ENCODE measurements around the gene SYCP2. TPM values are rescaled to one million over a fixed set of nuclear protein-coding genes. Genes with fewer than 3 reads are reported as not detected.

The SYCP2 gene
- total RNA-seq, result 10 to 100 TPM in 2 of 3 donors, 1 to 10 TPM in 1; 4.5 to 30.1 (median 12.5) TPM

GRCh38 chr20:59933296-59933848 is at the start of gene SYCP2:
Gene SYCP2, minus strand, starts transcription at chr20:59933637. Its CDS starts 11,224 bp downstream, at chr20:59922413.
- peak within 1 kb of the TSS; percentile 89 to 93 for H3K27ac ChIP-seq
- DNase-seq (ENCODE audit: low spot score in 2 of 2), result peak; percentile 36 to 63
- TF ChIP-seq POLR2AphosphoS5 (IDR thresholded peaks at IDR 0.05), result peak in 1 of 3 donors; percentile 22
- TF ChIP-seq POLR2A (IDR thresholded peaks at IDR 0.05), result no peak
- TF ChIP-seq CTCF (IDR thresholded peaks at IDR 0.05), result no peak
- no peaks in the 10 kb centered on the region for H3K27me3 ChIP-seq
- H3K36me3 ChIP-seq, result no peaks in the 10 kb centered on the region
- no peaks in the 10 kb centered on the region for H3K9me3 ChIP-seq
- H3K4me3 ChIP-seq, result peak within 1 kb of the TSS; percentile 55 to 87 (median 85)
- intact Hi-C loops (cut with DNase I; ENCODE audit: low total_unique reads), result no loop called here
- peaks cover 0 to 4% of the 10 kb centered on the region in 2 donors for H3K4me1 ChIP-seq

- Histone ChIP-seq H3K27me3 (no peaks in the 10 kb centered on the region), H3K4me3 (no peak overlapping the region), H3K27ac (no peak overlapping the region), H3K36me3 (no peaks in the 10 kb centered on the region), H3K9me3 (no peaks in the 10 kb centered on the region), H3K4me1 (no peaks in the 10 kb centered on the region)
- intact Hi-C loops (cut with DNase I; ENCODE audit: low total_unique reads), result no loop called here
- no peak for TF ChIP-seq CTCF (IDR thresholded peaks at IDR 0.05)
- no peak for TF ChIP-seq POLR2AphosphoS5 (IDR thresholded peaks at IDR 0.05)
- no peak for TF ChIP-seq POLR2A (IDR thresholded peaks at IDR 0.05)
- DNase-seq (ENCODE audit: low spot score in 2 of 2), result no peak
These were observed 49.6 kb upstream of the SYCP2 start for GRCh38 chr20:59983076-59983475.

DNA sequence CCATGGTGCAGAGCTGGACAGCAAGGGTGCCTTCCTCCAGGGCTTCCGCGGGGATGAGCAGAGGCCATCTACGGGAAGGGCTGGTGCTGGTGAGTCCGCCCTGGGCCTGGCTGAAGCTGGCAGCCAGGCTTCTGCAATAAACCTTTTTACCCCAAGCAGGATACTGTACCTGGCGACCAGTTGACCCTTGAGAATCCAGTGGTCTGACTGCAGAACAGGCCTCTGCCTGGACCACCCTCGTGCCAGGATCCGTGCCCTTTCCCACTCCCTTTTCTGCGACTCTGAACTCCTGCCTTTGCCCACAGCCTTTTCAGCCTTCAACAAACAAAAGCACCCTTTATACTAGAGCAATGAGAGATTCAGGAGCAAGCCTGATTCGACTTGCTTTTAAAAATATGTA is 43.6 kb upstream of the SYCP2 start:
- no peak for TF ChIP-seq CTCF (IDR thresholded peaks at IDR 0.05)
- TF ChIP-seq POLR2A (IDR thresholded peaks at IDR 0.05), result no peak
- TF ChIP-seq POLR2AphosphoS5 (IDR thresholded peaks at IDR 0.05), result no peak
- intact Hi-C loops (cut with DNase I; ENCODE audit: low total_unique reads), result loop anchor here (2.0 kb wide), 1 partner anchor 14 kb away; no protein-coding TSS in a partner anchor
- Histone ChIP-seq H3K27me3 (no peaks in the 10 kb centered on the region), H3K9me3 (no peaks in the 10 kb centered on the region), H3K4me3 (no peak overlapping the region), H3K4me1 (no peaks in the 10 kb centered on the region), H3K36me3 (no peaks in the 10 kb centered on the region), H3K27ac (no peak overlapping the region)
- DNase-seq (ENCODE audit: low spot score in 2 of 2), result no peak

GRCh38 chr20:59976156-59976782 is 42.8 kb upstream of the SYCP2 start:
- Histone ChIP-seq H3K9me3 (no peaks in the 10 kb centered on the region), H3K4me3 (no peak overlapping the region), H3K36me3 (no peaks in the 10 kb centered on the region), H3K27me3 (no peaks in the 10 kb centered on the region), H3K4me1 (no peaks in the 10 kb centered on the region), H3K27ac (no peak overlapping the region)
- DNase-seq (ENCODE audit: low spot score in 2 of 2), result no peak
- intact Hi-C loops (cut with DNase I; ENCODE audit: low total_unique reads), result loop anchor here (2.0 kb wide), 1 partner anchor 13 kb away; no protein-coding TSS in a partner anchor
- no peak for TF ChIP-seq POLR2AphosphoS5 (IDR thresholded peaks at IDR 0.05)
- no peak for TF ChIP-seq CTCF (IDR thresholded peaks at IDR 0.05)
- no peak for TF ChIP-seq POLR2A (IDR thresholded peaks at IDR 0.05)

DNA sequence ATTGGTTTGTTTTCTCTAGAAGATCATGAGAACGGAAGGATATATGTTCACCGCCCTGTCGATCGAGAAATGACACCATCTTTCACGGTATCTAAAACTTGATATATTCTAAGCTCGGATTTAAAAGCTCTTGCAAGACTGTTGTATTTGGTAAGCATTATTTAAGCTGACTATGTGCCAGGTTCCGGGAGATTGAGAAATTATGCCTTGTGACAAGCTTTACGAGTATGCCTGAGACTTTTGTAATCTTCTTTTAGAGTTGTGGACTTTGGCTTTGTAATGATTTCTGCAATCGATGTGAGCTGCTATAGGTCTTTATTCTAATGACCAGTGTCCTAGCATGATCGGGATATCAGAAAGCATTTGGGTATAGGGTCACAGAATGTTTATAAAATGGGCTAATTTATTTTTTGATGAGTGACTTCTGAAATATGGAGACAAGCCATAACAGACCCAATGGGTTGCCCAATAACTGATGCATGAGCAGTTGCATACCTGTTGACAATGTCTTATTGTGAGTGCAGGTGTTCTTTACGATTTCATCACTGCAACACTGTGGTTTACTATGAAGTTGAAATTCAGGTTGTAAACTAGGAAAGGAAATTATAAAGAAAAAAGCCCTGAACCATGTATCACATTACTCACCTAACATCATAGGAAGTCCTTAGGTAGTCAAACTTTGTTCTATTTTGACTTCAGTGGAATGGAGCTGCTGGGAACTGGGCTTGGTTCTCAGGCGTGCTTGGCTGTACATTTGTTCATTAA is 38.8 kb upstream of the SYCP2 start:
- no peaks in the 10 kb centered on the region for H3K27me3 ChIP-seq
- no peaks in the 10 kb centered on the region for H3K9me3 ChIP-seq
- no peak overlapping the region for H3K4me3 ChIP-seq
- H3K36me3 ChIP-seq, result no peaks in the 10 kb centered on the region
- no peaks in the 10 kb centered on the region for H3K4me1 ChIP-seq
- H3K27ac ChIP-seq, result peak overlapping the region in 1 of 2 donors; percentile 31
- no peak for DNase-seq (ENCODE audit: low spot score in 2 of 2)
- intact Hi-C loops (cut with DNase I; ENCODE audit: low total_unique reads), result no loop called here
- TF ChIP-seq CTCF (IDR thresholded peaks at IDR 0.05) (no peak), POLR2A (IDR thresholded peaks at IDR 0.05) (no peak), POLR2AphosphoS5 (IDR thresholded peaks at IDR 0.05) (no peak)
